A549 (cell line): Measurements from ENCODE around the gene ARPC1A. TPM values are rescaled to one million over a fixed set of nuclear protein-coding genes. Genes with fewer than 3 reads are reported as not detected.

Experiments
- ATAC-seq, 2 experiments: fragments of 200-7000 bp in 1 of 2; fragments of >200 bp in 1 of 2; cut with Nextera tagmentation in 1 of 2; cut with Tn5 transposase in 1 of 2; 3 replicates each; pipeline versions ENCODE4 v1.8.0 to v1.9.1; 2018 to 2020; ENCODE audit warnings: mild to moderate bottlenecking in 1 of 2, moderate library complexity in 1 of 2
- CTCF ChIA-PET: fragments of 300-600 bp; sonication (Branson Sonifier 250); formaldehyde crosslinking; extraction: SDS; loops from one replicate; lab custom pipeline; 2021; ENCODE audit warnings: antibody characterized with exemption, inconsistent platforms; lab: Yijun Ruan, JAX
- POLR2A ChIA-PET: fragments of 350-600 bp; formaldehyde crosslinking; extraction: SDS; loops from one replicate; lab custom pipeline; 2021; ENCODE audit warnings: antibody characterized with exemption, inconsistent platforms; lab: Yijun Ruan, JAX
- DNase-seq, 2 experiments: peaks; one replicate each; pipeline versions ENCODE4 v3.0.0 to v3.0.0-alpha.2; 2011 to 2016; ENCODE audit warnings: low read depth in 1 of 2, low spot score in 1 of 2
- FAIRE-seq: peaks from 2 replicates; lab custom pipeline; 2011; peaks lifted over from hg19 to GRCh38; lab: Jason Lieb, UNC
- H3K27ac ChIP-seq, 2 experiments: fragments of >200 bp; sonication (Bioruptor Twin); formaldehyde crosslinking; 3 replicates each; pipeline ENCODE4 v1.5.1; 2016 to 2017
- H3K4me1 ChIP-seq: fragments of >200 bp; sonication (Bioruptor Twin); formaldehyde crosslinking; 3 replicates; pipeline ENCODE4 v1.6.1; 2016
- H3K4me2 ChIP-seq: fragments of >200 bp; sonication (Bioruptor Twin); formaldehyde crosslinking; 3 replicates; pipeline ENCODE4 v1.6.1; 2016
- H3K4me3 ChIP-seq: fragments of >200 bp; sonication (Bioruptor Twin); formaldehyde crosslinking; 3 replicates; pipeline ENCODE4 v1.5.1; 2016
- H3K9me3 ChIP-seq: fragments of >200 bp; sonication (Bioruptor Twin); formaldehyde crosslinking; 3 replicates; pipeline ENCODE4 v1.6.1; 2016
- CEBPB ChIP-seq, 2 experiments: fragments of >200 bp in 1 of 2; sonication (Bioruptor Twin) in 1 of 2; formaldehyde crosslinking in 1 of 2; IDR thresholded peaks; 2 replicates each; pipeline ENCODE4 v1.6.1; 2012 to 2016
- CHD4 ChIP-seq: fragments of 200-600 bp; sonication (generic); IDR thresholded peaks from 2 replicates; pipeline ENCODE4 v1.6.1; 2016; ENCODE audit warnings: antibody characterized with exemption, mild to moderate bottlenecking, borderline replicate concordance
- ELK1 ChIP-seq: fragments of 150-350 bp; IDR thresholded peaks from 2 replicates; pipeline ENCODE4 v1.6.1; 2014; ENCODE audit warnings: low read depth, mild to moderate bottlenecking, low read length
- EP300 ChIP-seq, 2 experiments: fragments of >200 bp; sonication (Bioruptor Twin); formaldehyde crosslinking; IDR thresholded peaks; 2 replicates in 1 of 2; 3 replicates in 1 of 2; pipeline ENCODE4 v1.6.1; 2016 to 2017
- ESRRA ChIP-seq: fragments of 150-350 bp; IDR thresholded peaks from 2 replicates; pipeline ENCODE4 v1.6.1; 2014; ENCODE audit warnings: mild to moderate bottlenecking, low read length, borderline replicate concordance
- FOSB ChIP-seq: fragments of 250-450 bp; sonication (Bioruptor Pico); IDR thresholded peaks from 2 replicates; pipeline ENCODE4 v1.5.0; 2020; ENCODE audit warnings: mild to moderate bottlenecking, moderate library complexity
- HOXB5 ChIP-seq: fragments of 250-450 bp; sonication (Bioruptor Pico); IDR thresholded peaks from 2 replicates; pipeline ENCODE4 v1.5.0; 2020; ENCODE audit warnings: mild to moderate bottlenecking, moderate library complexity
- JUNB ChIP-seq: fragments of >200 bp; sonication (Bioruptor Twin); formaldehyde crosslinking; IDR thresholded peaks from 2 replicates; pipeline ENCODE4 v1.6.1; 2016
- NR3C1 ChIP-seq: fragments of >200 bp; sonication (Bioruptor Twin); formaldehyde crosslinking; IDR thresholded peaks from 3 replicates; pipeline ENCODE4 v1.6.1; 2017
- PHF8 ChIP-seq: fragments of 200-600 bp; sonication (generic); IDR thresholded peaks from 2 replicates; pipeline ENCODE4 v1.6.1; 2016; ENCODE audit warnings: low read depth, mild to moderate bottlenecking, antibody characterized with exemption, moderate library complexity, borderline replicate concordance
- POLR2A ChIP-seq: IDR thresholded peaks from 2 replicates; pipeline ENCODE4 v1.6.1; 2012; ENCODE audit warnings: mild to moderate bottlenecking, low read length
- RNF2 ChIP-seq: fragments of 200-600 bp; sonication (generic); IDR thresholded peaks from 2 replicates; pipeline ENCODE4 v1.6.1; 2016; ENCODE audit warnings: low read depth, mild to moderate bottlenecking, antibody characterized with exemption, moderate library complexity, borderline replicate concordance
- SMC3 ChIP-seq: fragments of >200 bp; sonication (Bioruptor Twin); formaldehyde crosslinking; IDR thresholded peaks from 3 replicates; pipeline ENCODE4 v1.6.1; 2018; ENCODE audit warnings: inconsistent platforms
- SREBF2 ChIP-seq: fragments of 450-650 bp; IDR thresholded peaks from 2 replicates; pipeline ENCODE4 v1.6.1; 2014; ENCODE audit warnings: mild to moderate bottlenecking, moderate library complexity
- TFCP2L1 ChIP-seq: fragments of 250-450 bp; sonication (Bioruptor Pico); IDR thresholded peaks from 2 replicates; pipeline ENCODE4 v1.5.0; 2021; ENCODE audit warnings: mild to moderate bottlenecking
- TP53 ChIP-seq: fragments of 250-450 bp; sonication (Bioruptor Pico); IDR thresholded peaks from 2 replicates; pipeline ENCODE4 v1.5.0; 2021; ENCODE audit warnings: mild to moderate bottlenecking, moderate library complexity
- ZC3H11A ChIP-seq: fragments of 450-650 bp; IDR thresholded peaks from 2 replicates; pipeline ENCODE4 v1.6.1; 2014; ENCODE audit warnings: antibody characterized with exemption, mild to moderate bottlenecking
- ZNF302 ChIP-seq: fragments of 250-450 bp; sonication (Bioruptor Pico); IDR thresholded peaks from 2 replicates; pipeline ENCODE4 v1.9.0; 2021; ENCODE audit warnings: inconsistent platforms, mild to moderate bottlenecking, moderate library complexity
- ZSCAN20 ChIP-seq: fragments of 250-450 bp; sonication (Bioruptor Pico); IDR thresholded peaks from 2 replicates; pipeline ENCODE4 v1.8.0; 2022; ENCODE audit warnings: mild to moderate bottlenecking, moderate library complexity
- WGBS: methylation state at CpG from one replicate; pipeline ENCODE4 v1.1.6; 2017; ENCODE audit errors: missing lambda C conversion rate; 5-methylcytosine and 5-hydroxymethylcytosine counted together
- polyA plus RNA-seq, 4 experiments: library from polyadenylated mRNA; depleted of rRNA in 3 of 4; stranded (reverse); fragments of >200 nt; fragmentation: RNase III in 1 of 4; extraction: RNeasy Plus Mini Kit Qiagen cat#74134 plus additional on column Dnase treatment in 1 of 4; gene quantifications; 2 replicates in 3 of 4; 3 replicates in 1 of 4; pipeline ENCODE4 v1.2.3, GENCODE V29; 2011 to 2017
- TF ChIP-seq, protein P1 (sequence below): fragments of 450-650 bp; IDR thresholded peaks from 2 replicates; pipeline ENCODE4 v1.6.1; 2014; ENCODE audit warnings: antibody characterized with exemption
- TF ChIP-seq, protein P2 (sequence below): fragments of 250-450 bp; sonication (Bioruptor Pico); IDR thresholded peaks from 2 replicates; pipeline ENCODE4 v1.5.0; 2020; ENCODE audit warnings: low read depth, mild to moderate bottlenecking, moderate library complexity

The ARPC1A gene
- polyA plus RNA-seq, 2 of the 4 experiments (the other 2 are of a cell fraction), result 116 to 120 TPM

GRCh38 chr7:99325001-99325493, 651 bp upstream of the ARPC1A start:
- Histone ChIP-seq H3K4me3 (peak overlapping the region; percentile 70), H3K4me2 (peak overlapping the region; percentile 95), H3K27ac (peak overlapping the region; percentile 96 to 97), H3K4me1 (peaks cover 33% of the 10 kb centered on the region), H3K9me3 (no peaks in the 10 kb centered on the region)
- POLR2A ChIA-PET, result interaction anchor here (0.6 to 1.2 kb wide), 2 partner anchors 11 to 365 kb away, joined by 3 read pairs; no protein-coding TSS in a partner anchor
- CTCF ChIA-PET, result interaction anchor here (0.6 to 8.6 kb wide), 4 partner anchors 13 to 288 kb away, joined by 3 to 56 read pairs (median 4); no protein-coding TSS in a partner anchor
- ATAC-seq (peak in 1 of 2 experiments; percentile 7; a peak in 5 of 6 replicates), FAIRE-seq (no peak), DNase-seq (no peak)
- TF ChIP-seq ZNF302 (CRISPR knock-in tag) (no peak), ZC3H11A (no peak), PHF8 (no peak)
- TF ChIP-seq, protein P1, sequence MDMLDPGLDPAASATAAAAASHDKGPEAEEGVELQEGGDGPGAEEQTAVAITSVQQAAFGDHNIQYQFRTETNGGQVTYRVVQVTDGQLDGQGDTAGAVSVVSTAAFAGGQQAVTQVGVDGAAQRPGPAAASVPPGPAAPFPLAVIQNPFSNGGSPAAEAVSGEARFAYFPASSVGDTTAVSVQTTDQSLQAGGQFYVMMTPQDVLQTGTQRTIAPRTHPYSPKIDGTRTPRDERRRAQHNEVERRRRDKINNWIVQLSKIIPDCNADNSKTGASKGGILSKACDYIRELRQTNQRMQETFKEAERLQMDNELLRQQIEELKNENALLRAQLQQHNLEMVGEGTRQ, result no peak
- 35% methylated on average over 14 of the region's 14 CpGs for WGBS

DNA sequence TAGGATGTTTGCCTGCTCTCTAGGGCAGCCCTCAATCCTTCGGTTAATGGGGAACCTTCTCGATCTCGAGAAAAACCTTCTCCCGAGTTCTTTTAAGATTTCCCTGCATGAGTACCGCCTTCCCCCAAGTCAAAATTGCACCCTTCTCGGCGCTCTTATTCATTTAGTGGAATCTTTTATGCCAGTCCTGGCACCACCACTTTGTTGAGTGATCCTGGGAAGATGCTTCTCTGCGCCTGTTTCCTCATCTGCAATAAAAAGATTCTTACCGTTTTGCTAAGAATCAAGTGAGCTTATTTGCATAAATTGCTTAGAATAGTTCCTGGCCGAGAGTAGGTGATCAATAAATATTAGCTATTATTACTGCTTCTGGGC, 697 bp downstream of the ARPC1A start:
- H3K4me1 ChIP-seq, result peaks cover 46% of the 10 kb centered on the region
- H3K4me2 ChIP-seq, result peak overlapping the region; percentile 82
- CTCF ChIA-PET, result interaction anchor here (1.0 to 8.6 kb wide), 2 partner anchors 14 to 448 kb away, joined by 3 to 56 read pairs; partner anchors contain the start of gene TRRAP
- POLR2A ChIA-PET, result interaction anchor here (0.5 kb wide), 1 partner anchor 68 kb away, joined by 6 read pairs; no protein-coding TSS in a partner anchor
- no peaks in the 10 kb centered on the region for H3K9me3 ChIP-seq
- no peak for TF ChIP-seq ZSCAN20 (CRISPR knock-in tag)
- no peak for TF ChIP-seq HOXB5
- TF ChIP-seq TFCP2L1 (CRISPR knock-in tag), result no peak
- TF ChIP-seq, protein P2, sequence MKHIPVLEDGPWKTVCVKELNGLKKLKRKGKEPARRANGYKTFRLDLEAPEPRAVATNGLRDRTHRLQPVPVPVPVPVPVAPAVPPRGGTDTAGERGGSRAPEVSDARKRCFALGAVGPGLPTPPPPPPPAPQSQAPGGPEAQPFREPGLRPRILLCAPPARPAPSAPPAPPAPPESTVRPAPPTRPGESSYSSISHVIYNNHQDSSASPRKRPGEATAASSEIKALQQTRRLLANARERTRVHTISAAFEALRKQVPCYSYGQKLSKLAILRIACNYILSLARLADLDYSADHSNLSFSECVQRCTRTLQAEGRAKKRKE, result no peak
- TF ChIP-seq SMC3, result no peak
- no peak for TF ChIP-seq CEBPB (IDR thresholded peaks at IDR 0.05)
- no peak for TF ChIP-seq EP300 (IDR thresholded peaks at IDR 0.05)
- TF ChIP-seq FOSB (CRISPR knock-in tag), result no peak
- no peak for TF ChIP-seq SREBF2
- TF ChIP-seq JUNB, result no peak
- TF ChIP-seq, protein P1, result no peak
- no peak for TF ChIP-seq CHD4
- TF ChIP-seq POLR2A, result no peak
- no peak for TF ChIP-seq TP53 (CRISPR knock-in tag)
- TF ChIP-seq ESRRA, result no peak
- TF ChIP-seq ELK1, result no peak
- TF ChIP-seq RNF2, result no peak
- no peak for TF ChIP-seq NR3C1
- TF ChIP-seq, all 56 proteins: peak for 0
- H3K4me3 ChIP-seq, result peak overlapping the region; percentile 70
- ATAC-seq, result no peak
- peak overlapping the region; percentile 96 to 97 for H3K27ac ChIP-seq
- no peak for DNase-seq
- FAIRE-seq, result no peak
- WGBS, result 3% methylated on average over 10 of the region's 10 CpGs
